B cell (primary cell): ENCODE measurements around the gene TTLL11. TPM values are rescaled to one million over a fixed set of nuclear protein-coding genes. Genes with fewer than 3 reads are reported as not detected.

Experiments
- ATAC-seq: fragments of 200-7000 bp; cut with Tn5 transposase; one replicate; pipeline ENCODE4 v1.10.0; 2021; ENCODE audit warnings: low read depth, mild to moderate bottlenecking, moderate number of reproducible peaks, moderate library complexity
- CTCF ChIA-PET: fragments of 350-600 bp; sonication (Branson Sonifier 250); formaldehyde crosslinking; loops from one replicate; lab custom pipeline; 2021; ENCODE audit warnings: antibody characterized with exemption, inconsistent platforms; lab: Charles Lee
- POLR2A ChIA-PET: fragments of 350-600 bp; sonication (Branson Sonifier 250); formaldehyde crosslinking; loops from one replicate; lab custom pipeline; 2021; ENCODE audit warnings: antibody characterized with exemption; lab: Charles Lee
- DNase-seq: peaks from one replicate; pipeline ENCODE4 v3.0.0; 2013
- H2AFZ ChIP-seq: 2 replicates; pipeline ENCODE4 v1.6.1; 2012; ENCODE audit warnings: mild to moderate bottlenecking, low read depth, low read length; ENCODE audit not compliant: insufficient read depth, poor library complexity, severe bottlenecking
- H3K27ac ChIP-seq, 2 donors: 1 replicate in 1 of 2; 2 replicates in 1 of 2; pipeline ENCODE4 v1.5.1; 2012 to 2013; ENCODE audit warnings: low read length in 2 of 2, mild to moderate bottlenecking in 2 of 2, moderate library complexity in 1 of 2
- H3K27me3 ChIP-seq, 4 experiments: fragments of 200-600 bp in 1 of 4; sonication (generic) in 1 of 4; replicated peaks in 1 of 4; 1 replicate in 2 of 4; 2 replicates in 2 of 4; pipeline versions ENCODE4 v1.6.1 to v1.7.0; 2013 to 2016; ENCODE audit warnings: low read length in 3 of 4, mild to moderate bottlenecking in 2 of 4, mixed read lengths in 1 of 4, moderate library complexity in 1 of 4; ENCODE audit not compliant: insufficient read depth in 4 of 4, control insufficient read depth in 3 of 4; ENCODE audit errors: control extremely low read depth in 1 of 4
- H3K36me3 ChIP-seq, 2 experiments: replicated peaks in 1 of 2; 1 replicate in 1 of 2; 2 replicates in 1 of 2; pipeline versions ENCODE4 v1.6.1 to v1.7.1; 2013; ENCODE audit warnings: low read length in 1 of 2; ENCODE audit not compliant: insufficient read depth in 2 of 2, control insufficient read depth in 1 of 2; ENCODE audit errors: control extremely low read depth in 1 of 2, extremely low read depth in 1 of 2
- H3K4me1 ChIP-seq, 2 donors: fragments of 200-600 bp in 1 of 2; sonication (generic) in 1 of 2; 1 replicate in 1 of 2; 2 replicates in 1 of 2; pipeline versions ENCODE4 v1.5.1 to v1.6.1; 2013 to 2017; ENCODE audit warnings: low read length in 2 of 2; ENCODE audit not compliant: control insufficient read depth in 2 of 2, insufficient read depth in 2 of 2
- H3K4me2 ChIP-seq: replicated peaks from 2 replicates; pipeline ENCODE3; 2012; ENCODE audit warnings: mild to moderate bottlenecking, low read depth, low read length; ENCODE audit not compliant: poor library complexity, severe bottlenecking
- H3K4me3 ChIP-seq, 5 experiments: fragments of 200-600 bp in 1 of 5; sonication (generic) in 1 of 5; 1 replicate in 3 of 5; 2 replicates in 2 of 5; pipeline versions ENCODE4 v1.5.1 to v1.7.0; 2011 to 2016; ENCODE audit warnings: low read length in 4 of 5, mild to moderate bottlenecking in 4 of 5, low read depth in 2 of 5, control low read depth in 1 of 5, moderate library complexity in 1 of 5; ENCODE audit not compliant: insufficient read depth in 1 of 5; ENCODE audit errors: control extremely low read depth in 1 of 5, extremely low read depth in 1 of 5
- H3K79me2 ChIP-seq: fragments of 200-600 bp; sonication (generic); one replicate; pipeline ENCODE4 v1.6.0; 2016; ENCODE audit warnings: low read length; ENCODE audit not compliant: control insufficient read depth, insufficient read depth
- H3K9ac ChIP-seq: fragments of 200-600 bp; sonication (generic); 2 replicates; pipeline ENCODE4 v1.6.1; 2017; ENCODE audit warnings: mild to moderate bottlenecking, low read length, moderate library complexity
- H3K9me3 ChIP-seq, 3 donors: one replicate each; pipeline versions ENCODE4 v1.6.1 to v1.7.1; 2013; ENCODE audit warnings: low read length in 2 of 3; ENCODE audit not compliant: control insufficient read depth in 2 of 3, insufficient read depth in 1 of 3; ENCODE audit errors: control extremely low read depth in 1 of 3
- H4K20me1 ChIP-seq: 2 replicates; pipeline ENCODE4 v1.6.0; 2012; ENCODE audit warnings: mild to moderate bottlenecking, low read length; ENCODE audit not compliant: insufficient read depth, control insufficient read depth, poor library complexity, severe bottlenecking
- H3K27ac Mint-ChIP-seq: one replicate; pipeline ENCODE4 v1.8.0; 2021; ENCODE audit warnings: mixed read lengths
- H3K27me3 Mint-ChIP-seq: one replicate; pipeline ENCODE4 v1.8.0; 2021; ENCODE audit warnings: mixed read lengths
- H3K4me1 Mint-ChIP-seq: one replicate; pipeline ENCODE4 v1.8.0; 2021; ENCODE audit warnings: mixed read lengths
- H3K4me3 Mint-ChIP-seq: one replicate; pipeline ENCODE4 v1.8.0; 2021; ENCODE audit warnings: mixed read lengths
- H3K9me3 Mint-ChIP-seq: one replicate; pipeline ENCODE4 v1.8.0; 2022; ENCODE audit warnings: mixed read lengths; ENCODE audit not compliant: insufficient read depth
- CTCF ChIP-seq: fragments of 200-600 bp; IDR thresholded peaks from one replicate; pipeline ENCODE4 v1.8.0; 2022; ENCODE audit warnings: antibody characterized with exemption, mild to moderate bottlenecking
- EZH2 ChIP-seq: IDR thresholded peaks from 2 replicates; pipeline ENCODE4 v1.6.1; 2012; ENCODE audit warnings: borderline replicate concordance, low read depth, mild to moderate bottlenecking, moderate library complexity, low read length; ENCODE audit not compliant: insufficient read depth, poor library complexity, severe bottlenecking
- WGBS: methylation state at CpG from one replicate; pipeline ENCODE4 v1.1.5; 2013; ENCODE audit warnings: missing lambda C conversion rate; ENCODE audit not compliant: insufficient coverage; 5-methylcytosine and 5-hydroxymethylcytosine counted together
- intact Hi-C: fragments of 100-400 bp; cut with micrococcal nuclease; formaldehyde crosslinking; loops from one replicate; pipeline ENCODE4 v1.10.0; 2022
- polyA plus RNA-seq: library from polyadenylated mRNA; depleted of rRNA; stranded (reverse); fragments of >200 nt; gene quantifications from 2 replicates; pipeline ENCODE4 v1.2.3, GENCODE V29; 2012
- total RNA-seq, 2 donors: library from RNA; stranded (reverse); fragments of 120-200 nt in 1 of 2; gene quantifications; 1 replicate in 1 of 2; 2 replicates in 1 of 2; pipeline versions ENCODE4 v1.2.3 to v1.2.4, GENCODE V29; 2013 to 2022

TTLL11 gene
- total and polyA plus RNA-seq, 2 donors (not counting 1 experiment from before 2014, with no cell fraction given), result 3.6 to 3.8 TPM

- Histone ChIP-seq H3K9me3 (no peaks in the 10 kb centered on the region), H2AFZ (no peak overlapping the region), H3K27ac (no peak overlapping the region), H3K4me2 (no peak overlapping the region), H3K9ac (no peak overlapping the region), H3K4me3 (no peak overlapping the region), H3K36me3 (peaks cover 2 to 6% of the 10 kb centered on the region in 2 experiments), H3K27me3 (peaks cover 0 to 36% (median 22%) of the 10 kb centered on the region in 4 experiments), H3K4me1 (no peaks in the 10 kb centered on the region), H4K20me1 (no peaks in the 10 kb centered on the region), H3K79me2 (no peaks in the 10 kb centered on the region)
- DNase-seq (no peak), ATAC-seq (no peak)
- intact Hi-C loops, result no loop called here
- ChIA-PET CTCF (no interaction called here), POLR2A (no interaction called here)
- H3K9me3 Mint-ChIP-seq, result no peaks in the 10 kb centered on the region
- H3K4me1 Mint-ChIP-seq, result no peaks in the 10 kb centered on the region
- H3K27ac Mint-ChIP-seq, result no peak overlapping the region
- TF ChIP-seq EZH2 (no peak), CTCF (no peak)
- peaks cover 21% of the 10 kb centered on the region for H3K27me3 Mint-ChIP-seq
- 94% methylated on average over 6 of the region's 8 CpGs for WGBS
- H3K4me3 Mint-ChIP-seq, result no peak overlapping the region
Measured at GRCh38 chr9:122033775-122034373, 59.2 kb downstream of the TTLL11 start.

GRCh38 chr9:122032346-122032745 lies 60.8 kb downstream of the TTLL11 start:
- no peaks in the 10 kb centered on the region for H3K9me3 Mint-ChIP-seq
- intact Hi-C loops, result no loop called here
- Histone ChIP-seq H3K4me1 (no peaks in the 10 kb centered on the region), H4K20me1 (no peaks in the 10 kb centered on the region), H3K27me3 (peaks cover 0 to 24% (median 8%) of the 10 kb centered on the region in 4 experiments), H2AFZ (no peak overlapping the region), H3K27ac (no peak overlapping the region), H3K9me3 (no peaks in the 10 kb centered on the region), H3K4me2 (no peak overlapping the region), H3K9ac (no peak overlapping the region), H3K36me3 (peaks cover under 1 to 1% of the 10 kb centered on the region in 2 experiments), H3K4me3 (no peak overlapping the region), H3K79me2 (no peaks in the 10 kb centered on the region)
- POLR2A ChIA-PET, result no interaction called here
- no CpG with 5 or more reads among the region's 3 CpGs for WGBS
- no peak for ATAC-seq
- CTCF ChIA-PET, result no interaction called here
- H3K27me3 Mint-ChIP-seq, result peaks cover 9% of the 10 kb centered on the region
- H3K27ac Mint-ChIP-seq, result no peak overlapping the region
- no peak for TF ChIP-seq CTCF
- H3K4me3 Mint-ChIP-seq, result no peak overlapping the region
- no peak for DNase-seq
- no peaks in the 10 kb centered on the region for H3K4me1 Mint-ChIP-seq
